K562 (cell line): ENCODE data around the gene GCK. TPM values are rescaled to one million over a fixed set of nuclear protein-coding genes. Genes with fewer than 3 reads are reported as not detected.
A peak's percentile ranks its signal among the peaks of the same experiment; 100 is the strongest.

Experiments
- SAFB ChIP-seq: fragments of 200-400 bp; formaldehyde crosslinking; IDR thresholded peaks from 2 replicates; pipeline ENCODE4 v1.6.1; 2017; ENCODE audit warnings: low read depth, low read length, borderline replicate concordance
- polyA plus RNA-seq, 8 experiments: library from polyadenylated mRNA; depleted of rRNA in 4 of 8; stranded (reverse) in 5 of 8; unstranded in 3 of 8; fragments of >200 nt; fragmentation: Nextera tagmentation in 2 of 8; fragmentation: Illumina TruSeq in 1 of 8; extraction: Ambion mirVana in 2 of 8; extraction: Trizol in 1 of 8; gene quantifications; 2 replicates each; pipeline versions ENCODE4 v1.2.1 to v1.2.3, GENCODE V29; 2011 to 2014; ENCODE audit warnings: inconsistent platforms in 1 of 8, missing spikeins in 1 of 8
- total RNA-seq, 7 experiments: library from RNA; depleted of rRNA in 6 of 7; stranded (reverse); fragments of >200 nt in 6 of 7; fragmentation: Illumina TruSeq in 2 of 7; extraction: Trizol in 2 of 7; gene quantifications; 2 replicates each; pipeline versions ENCODE4 v1.2.1 to v1.2.3, GENCODE V29; 2011 to 2021; ENCODE audit warnings: low replicate concordance in 1 of 7
- TF ChIP-seq, protein P1 (sequence below): fragments of 450-650 bp; IDR thresholded peaks from 2 replicates; pipeline ENCODE4 v1.6.1; 2016; ENCODE audit warnings: mild to moderate bottlenecking, moderate library complexity

The GCK gene
- total and polyA plus RNA-seq, 9 of the 15 experiments (the other 6 are each of a cell fraction or from before 2014, with no cell fraction given): 0.11 to 0.55 (median 0.16) TPM; not detected in 3

DNA sequence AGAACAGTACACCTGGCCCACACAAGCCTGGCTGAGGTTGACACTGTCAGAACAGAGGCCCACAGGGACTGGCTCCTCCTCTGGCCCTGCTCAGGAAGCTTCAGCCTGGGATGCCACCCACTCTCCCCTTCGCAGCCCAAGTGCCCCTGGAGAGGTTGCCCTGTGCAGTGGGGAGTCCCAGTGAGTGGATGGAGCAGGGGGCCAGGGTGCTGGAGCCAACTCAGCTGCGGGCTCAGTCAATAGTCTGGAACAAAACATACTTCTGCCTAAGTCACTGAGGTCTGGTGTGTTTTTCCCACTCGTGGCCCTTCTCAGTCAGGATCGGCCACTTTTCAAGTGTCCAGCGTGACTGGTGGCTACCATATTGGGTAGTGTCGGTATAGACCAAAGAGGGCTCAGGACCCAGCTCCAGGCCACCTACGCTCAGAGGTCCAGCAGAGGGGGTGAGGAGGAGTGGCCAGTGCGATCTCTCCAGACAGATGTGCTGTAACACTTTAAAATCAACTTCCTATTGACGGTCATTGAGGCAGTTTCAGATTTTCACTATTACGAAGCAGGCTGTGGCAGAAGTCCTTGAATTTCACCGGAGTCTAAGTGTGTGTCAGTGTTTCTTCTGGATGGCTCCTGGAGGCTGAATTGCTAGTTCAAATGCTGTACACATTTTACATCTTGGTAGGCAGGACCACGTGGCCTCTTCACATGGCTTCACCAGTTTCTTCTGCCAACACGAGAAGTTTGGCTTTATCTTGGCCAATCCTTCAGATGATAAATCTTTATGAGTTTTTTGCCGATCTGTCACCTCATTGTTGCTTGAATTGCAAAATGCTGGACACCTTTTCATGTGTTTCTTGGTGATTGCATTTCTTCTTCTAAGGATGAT lies 994 bp upstream of the GCK start (continued):
- TF ChIP-seq, protein P1, sequence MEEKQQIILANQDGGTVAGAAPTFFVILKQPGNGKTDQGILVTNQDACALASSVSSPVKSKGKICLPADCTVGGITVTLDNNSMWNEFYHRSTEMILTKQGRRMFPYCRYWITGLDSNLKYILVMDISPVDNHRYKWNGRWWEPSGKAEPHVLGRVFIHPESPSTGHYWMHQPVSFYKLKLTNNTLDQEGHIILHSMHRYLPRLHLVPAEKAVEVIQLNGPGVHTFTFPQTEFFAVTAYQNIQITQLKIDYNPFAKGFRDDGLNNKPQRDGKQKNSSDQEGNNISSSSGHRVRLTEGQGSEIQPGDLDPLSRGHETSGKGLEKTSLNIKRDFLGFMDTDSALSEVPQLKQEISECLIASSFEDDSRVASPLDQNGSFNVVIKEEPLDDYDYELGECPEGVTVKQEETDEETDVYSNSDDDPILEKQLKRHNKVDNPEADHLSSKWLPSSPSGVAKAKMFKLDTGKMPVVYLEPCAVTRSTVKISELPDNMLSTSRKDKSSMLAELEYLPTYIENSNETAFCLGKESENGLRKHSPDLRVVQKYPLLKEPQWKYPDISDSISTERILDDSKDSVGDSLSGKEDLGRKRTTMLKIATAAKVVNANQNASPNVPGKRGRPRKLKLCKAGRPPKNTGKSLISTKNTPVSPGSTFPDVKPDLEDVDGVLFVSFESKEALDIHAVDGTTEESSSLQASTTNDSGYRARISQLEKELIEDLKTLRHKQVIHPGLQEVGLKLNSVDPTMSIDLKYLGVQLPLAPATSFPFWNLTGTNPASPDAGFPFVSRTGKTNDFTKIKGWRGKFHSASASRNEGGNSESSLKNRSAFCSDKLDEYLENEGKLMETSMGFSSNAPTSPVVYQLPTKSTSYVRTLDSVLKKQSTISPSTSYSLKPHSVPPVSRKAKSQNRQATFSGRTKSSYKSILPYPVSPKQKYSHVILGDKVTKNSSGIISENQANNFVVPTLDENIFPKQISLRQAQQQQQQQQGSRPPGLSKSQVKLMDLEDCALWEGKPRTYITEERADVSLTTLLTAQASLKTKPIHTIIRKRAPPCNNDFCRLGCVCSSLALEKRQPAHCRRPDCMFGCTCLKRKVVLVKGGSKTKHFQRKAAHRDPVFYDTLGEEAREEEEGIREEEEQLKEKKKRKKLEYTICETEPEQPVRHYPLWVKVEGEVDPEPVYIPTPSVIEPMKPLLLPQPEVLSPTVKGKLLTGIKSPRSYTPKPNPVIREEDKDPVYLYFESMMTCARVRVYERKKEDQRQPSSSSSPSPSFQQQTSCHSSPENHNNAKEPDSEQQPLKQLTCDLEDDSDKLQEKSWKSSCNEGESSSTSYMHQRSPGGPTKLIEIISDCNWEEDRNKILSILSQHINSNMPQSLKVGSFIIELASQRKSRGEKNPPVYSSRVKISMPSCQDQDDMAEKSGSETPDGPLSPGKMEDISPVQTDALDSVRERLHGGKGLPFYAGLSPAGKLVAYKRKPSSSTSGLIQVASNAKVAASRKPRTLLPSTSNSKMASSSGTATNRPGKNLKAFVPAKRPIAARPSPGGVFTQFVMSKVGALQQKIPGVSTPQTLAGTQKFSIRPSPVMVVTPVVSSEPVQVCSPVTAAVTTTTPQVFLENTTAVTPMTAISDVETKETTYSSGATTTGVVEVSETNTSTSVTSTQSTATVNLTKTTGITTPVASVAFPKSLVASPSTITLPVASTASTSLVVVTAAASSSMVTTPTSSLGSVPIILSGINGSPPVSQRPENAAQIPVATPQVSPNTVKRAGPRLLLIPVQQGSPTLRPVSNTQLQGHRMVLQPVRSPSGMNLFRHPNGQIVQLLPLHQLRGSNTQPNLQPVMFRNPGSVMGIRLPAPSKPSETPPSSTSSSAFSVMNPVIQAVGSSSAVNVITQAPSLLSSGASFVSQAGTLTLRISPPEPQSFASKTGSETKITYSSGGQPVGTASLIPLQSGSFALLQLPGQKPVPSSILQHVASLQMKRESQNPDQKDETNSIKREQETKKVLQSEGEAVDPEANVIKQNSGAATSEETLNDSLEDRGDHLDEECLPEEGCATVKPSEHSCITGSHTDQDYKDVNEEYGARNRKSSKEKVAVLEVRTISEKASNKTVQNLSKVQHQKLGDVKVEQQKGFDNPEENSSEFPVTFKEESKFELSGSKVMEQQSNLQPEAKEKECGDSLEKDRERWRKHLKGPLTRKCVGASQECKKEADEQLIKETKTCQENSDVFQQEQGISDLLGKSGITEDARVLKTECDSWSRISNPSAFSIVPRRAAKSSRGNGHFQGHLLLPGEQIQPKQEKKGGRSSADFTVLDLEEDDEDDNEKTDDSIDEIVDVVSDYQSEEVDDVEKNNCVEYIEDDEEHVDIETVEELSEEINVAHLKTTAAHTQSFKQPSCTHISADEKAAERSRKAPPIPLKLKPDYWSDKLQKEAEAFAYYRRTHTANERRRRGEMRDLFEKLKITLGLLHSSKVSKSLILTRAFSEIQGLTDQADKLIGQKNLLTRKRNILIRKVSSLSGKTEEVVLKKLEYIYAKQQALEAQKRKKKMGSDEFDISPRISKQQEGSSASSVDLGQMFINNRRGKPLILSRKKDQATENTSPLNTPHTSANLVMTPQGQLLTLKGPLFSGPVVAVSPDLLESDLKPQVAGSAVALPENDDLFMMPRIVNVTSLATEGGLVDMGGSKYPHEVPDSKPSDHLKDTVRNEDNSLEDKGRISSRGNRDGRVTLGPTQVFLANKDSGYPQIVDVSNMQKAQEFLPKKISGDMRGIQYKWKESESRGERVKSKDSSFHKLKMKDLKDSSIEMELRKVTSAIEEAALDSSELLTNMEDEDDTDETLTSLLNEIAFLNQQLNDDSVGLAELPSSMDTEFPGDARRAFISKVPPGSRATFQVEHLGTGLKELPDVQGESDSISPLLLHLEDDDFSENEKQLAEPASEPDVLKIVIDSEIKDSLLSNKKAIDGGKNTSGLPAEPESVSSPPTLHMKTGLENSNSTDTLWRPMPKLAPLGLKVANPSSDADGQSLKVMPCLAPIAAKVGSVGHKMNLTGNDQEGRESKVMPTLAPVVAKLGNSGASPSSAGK: peak; percentile 61
- TF ChIP-seq SAFB: no peak
- TF ChIP-seq, all 486 proteins: peak for 5
